NCI-H526 (cell line): ENCODE data around the gene SHISA5.
"Not testable (repeated sequence)": the region's sequence is repeated elsewhere in the genome, so short reads cannot be mapped to it uniquely, and the experiment has no call there.

Experiments used
- DNase-seq, 2 experiments: peaks; one replicate each; lab custom pipeline; 2025; lab: John Stamatoyannopoulos, UW

SHISA5 gene

DNA sequence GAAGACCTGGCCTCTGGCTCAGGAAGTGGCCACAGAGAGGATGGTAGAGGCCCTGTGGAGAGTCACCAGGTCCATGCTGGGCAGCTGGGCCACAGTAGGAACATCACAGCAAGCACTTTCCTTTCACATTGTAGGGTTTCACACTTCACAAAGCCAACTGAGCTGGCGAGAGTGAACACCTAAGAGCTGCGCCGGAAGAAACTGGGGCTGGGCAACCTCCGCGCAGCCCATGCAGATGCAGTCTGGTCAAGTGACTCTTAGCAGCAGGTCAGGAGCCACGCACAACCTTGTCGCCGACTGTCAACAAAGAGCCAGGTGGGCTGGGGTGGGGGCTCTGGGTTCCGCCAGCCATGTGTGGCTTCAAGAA is 15.3 kb upstream of the SHISA5 start:
- no peak for DNase-seq

GRCh38 chr3:48518638-48519276 is 14.8 kb upstream of the SHISA5 start:
- DNase-seq = no peak

DNA sequence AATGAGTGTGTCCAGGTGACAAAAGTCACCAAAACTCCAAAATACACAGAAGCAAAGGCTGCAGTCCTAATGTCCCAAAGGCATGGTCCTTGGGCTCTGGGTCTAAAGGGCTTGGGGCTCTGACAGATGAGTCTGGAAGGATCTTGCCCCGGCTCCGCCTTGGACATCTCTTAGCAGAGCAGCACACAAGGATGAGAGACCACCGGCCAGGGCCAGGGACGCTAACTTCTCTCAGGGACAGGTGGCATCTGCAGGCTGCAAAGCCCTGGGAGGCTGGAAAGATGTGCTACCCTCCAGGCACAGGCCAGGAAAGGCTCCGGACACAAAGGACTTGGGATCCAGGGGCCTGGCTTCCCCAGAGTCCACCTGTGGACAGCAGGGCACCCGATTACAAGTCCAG is 14.1 kb upstream of the SHISA5 start:
- no peak for DNase-seq

DNA sequence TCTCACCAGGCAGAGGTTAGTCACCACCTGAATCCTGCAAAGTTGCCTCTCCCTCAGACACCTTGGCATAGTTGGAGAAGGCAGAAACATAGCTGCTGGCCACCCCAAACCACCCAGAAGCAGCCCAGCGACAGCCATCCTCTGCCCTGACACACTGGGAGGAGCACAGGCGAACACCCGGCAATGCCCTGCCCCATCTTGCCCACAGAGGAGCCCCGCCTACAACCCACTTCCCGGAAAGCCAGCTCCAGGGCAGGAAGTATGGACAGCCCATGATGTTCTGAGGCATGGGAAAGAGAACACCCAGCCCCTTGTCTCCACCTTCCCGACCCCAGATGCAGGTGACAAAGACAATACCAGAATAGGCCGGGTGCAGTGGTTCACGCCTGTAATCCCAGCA is 12.6 kb upstream of the SHISA5 start:
- DNase-seq = no peak

DNA sequence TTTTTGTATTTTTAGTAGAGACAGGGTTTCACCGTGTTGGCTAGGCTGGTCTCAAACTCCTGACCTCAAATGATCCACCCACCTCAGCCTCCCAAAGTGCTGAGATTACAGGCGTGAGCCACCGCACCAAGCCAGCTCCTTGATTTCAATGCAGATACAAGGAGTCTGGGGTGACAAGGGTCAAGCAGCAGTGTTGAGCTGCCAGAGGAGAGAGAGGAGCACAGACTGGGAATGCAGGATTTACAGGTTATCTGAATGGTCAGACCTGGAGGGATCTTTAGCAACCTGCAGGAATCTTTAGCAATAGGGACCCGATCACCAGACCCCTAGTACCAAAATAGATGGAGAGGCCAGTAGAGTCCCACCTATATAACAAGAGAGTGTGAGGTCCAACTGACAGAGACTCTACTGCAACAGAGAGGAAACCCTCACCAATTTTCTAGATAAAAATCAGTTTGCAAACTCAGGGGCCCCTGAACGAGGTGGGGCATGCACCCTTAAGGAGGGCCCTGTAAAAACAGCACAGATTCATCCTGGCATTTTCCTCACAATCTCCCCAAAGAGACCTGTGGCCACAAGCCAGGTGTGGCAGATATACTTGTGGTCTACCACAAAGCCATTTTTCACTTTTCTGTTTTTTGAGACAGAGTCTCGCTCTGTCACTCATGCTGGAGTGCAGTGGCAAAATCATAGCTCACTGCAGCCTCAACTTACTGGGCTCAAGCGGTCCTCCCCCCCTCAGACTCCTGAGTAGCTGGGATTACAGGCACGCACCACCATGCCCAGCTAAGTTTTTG is 10.7 kb upstream of the SHISA5 start:
- no peak for DNase-seq

- DNase-seq = no peak
These were observed 7.6 kb upstream of the SHISA5 start for GRCh38 chr3:48511551-48511950.

- DNase-seq = peak; percentile 26 to 59
These were observed 3.5 kb upstream of the SHISA5 start for GRCh38 chr3:48507256-48508061.

- DNase-seq = no peak
These were observed 2.1 kb upstream of the SHISA5 start for GRCh38 chr3:48505968-48506504.

DNA sequence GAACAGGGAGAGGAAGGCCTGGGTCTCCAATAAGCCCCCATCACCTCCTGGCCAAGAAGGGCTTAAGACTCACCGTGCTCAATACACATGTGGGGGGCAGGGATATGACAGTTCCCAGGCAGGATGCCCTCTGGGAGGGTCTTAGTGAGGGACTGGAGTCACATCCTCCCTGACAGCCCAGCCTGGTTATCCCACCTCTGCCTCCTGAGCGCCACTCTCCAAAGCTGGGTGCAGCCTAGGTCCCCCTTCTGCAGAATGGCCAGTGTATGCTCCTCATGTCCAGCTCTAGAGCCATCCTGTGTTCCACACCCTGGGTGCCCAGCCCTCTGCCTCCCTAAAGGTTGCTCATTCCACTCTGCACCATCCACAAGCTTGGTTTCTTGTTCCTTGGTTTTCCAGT is 1.2 kb upstream of the SHISA5 start:
- no peak for DNase-seq

DNA sequence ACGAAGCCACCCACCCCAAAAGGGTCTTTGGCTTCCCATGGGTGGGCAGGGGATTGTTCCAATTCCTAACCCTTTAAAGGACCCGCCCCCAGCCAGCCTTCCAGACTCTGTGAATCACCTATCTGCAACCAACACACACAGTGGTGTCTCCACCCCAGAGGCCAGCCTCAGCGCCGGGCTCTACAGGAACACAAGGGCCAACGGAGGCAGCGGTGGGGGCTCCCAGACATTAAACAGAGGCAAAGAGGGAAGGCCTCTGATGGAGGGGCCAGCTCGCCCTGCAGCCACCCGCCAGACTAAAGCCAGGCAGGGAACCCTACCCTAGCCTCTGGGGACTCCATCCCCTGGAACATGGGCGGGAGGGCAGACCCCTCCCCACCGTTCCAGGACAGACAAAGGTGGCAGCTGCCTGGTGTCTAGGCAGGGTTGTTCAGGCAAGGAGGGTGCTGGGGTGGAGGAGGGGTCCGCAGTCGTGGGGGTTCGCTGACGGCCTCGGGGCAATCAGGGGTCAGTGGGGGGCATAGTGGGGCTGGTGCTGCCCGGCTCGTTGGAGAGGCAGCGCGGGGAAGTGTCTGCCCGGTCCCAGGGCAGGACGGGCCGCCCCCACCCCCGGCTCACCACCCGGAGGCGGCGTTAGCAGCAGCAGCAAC is 448 bp downstream of the SHISA5 start:
- DNase-seq = peak in 1 of 2 experiments; percentile 32

DNA sequence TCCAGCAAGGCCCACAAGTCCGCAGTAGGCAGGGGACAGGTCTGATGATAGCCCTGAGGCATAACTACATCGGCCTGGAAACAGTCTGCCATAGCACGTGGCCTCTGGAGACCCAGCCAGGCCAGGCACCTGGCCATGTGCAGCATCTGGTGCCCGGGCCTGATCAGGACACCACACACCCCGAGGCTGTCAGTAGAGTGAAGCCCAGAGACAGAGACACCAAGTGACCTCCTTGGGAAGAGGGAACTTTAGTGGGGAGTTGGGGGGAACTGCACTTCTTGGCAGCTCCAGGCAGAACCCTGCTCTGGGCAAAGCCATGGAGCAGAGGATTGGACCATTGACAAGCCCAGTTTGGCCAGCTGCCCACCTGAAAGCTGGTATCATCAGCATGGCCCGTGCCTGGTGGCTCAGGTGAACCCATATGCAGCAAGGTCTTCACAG is 1.2 kb downstream of the SHISA5 start:
- no peak for DNase-seq

GRCh38 chr3:48502121-48502520 is 1.9 kb downstream of the SHISA5 start:
- no peak for DNase-seq

GRCh38 chr3:48501196-48501595 is 2.8 kb downstream of the SHISA5 start:
- DNase-seq = no peak

GRCh38 chr3:48500656-48501055 is 3.3 kb downstream of the SHISA5 start:
- no peak for DNase-seq

DNA sequence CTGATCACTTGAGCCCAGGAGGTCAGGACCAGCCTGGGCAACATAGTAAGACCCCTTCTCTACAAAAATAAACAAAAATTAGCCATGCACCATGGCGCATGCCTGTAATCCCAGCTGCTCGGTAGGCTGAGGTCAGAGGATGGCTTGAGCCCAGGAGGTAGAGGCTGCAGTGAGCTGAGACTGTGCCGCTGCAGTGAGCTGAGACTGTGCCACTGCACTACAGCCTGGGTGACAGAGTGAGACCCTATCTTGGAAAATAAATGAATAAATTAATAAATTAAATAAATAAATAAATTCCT is 10.8 kb downstream of the SHISA5 start:
- DNase-seq = no peak

DNA sequence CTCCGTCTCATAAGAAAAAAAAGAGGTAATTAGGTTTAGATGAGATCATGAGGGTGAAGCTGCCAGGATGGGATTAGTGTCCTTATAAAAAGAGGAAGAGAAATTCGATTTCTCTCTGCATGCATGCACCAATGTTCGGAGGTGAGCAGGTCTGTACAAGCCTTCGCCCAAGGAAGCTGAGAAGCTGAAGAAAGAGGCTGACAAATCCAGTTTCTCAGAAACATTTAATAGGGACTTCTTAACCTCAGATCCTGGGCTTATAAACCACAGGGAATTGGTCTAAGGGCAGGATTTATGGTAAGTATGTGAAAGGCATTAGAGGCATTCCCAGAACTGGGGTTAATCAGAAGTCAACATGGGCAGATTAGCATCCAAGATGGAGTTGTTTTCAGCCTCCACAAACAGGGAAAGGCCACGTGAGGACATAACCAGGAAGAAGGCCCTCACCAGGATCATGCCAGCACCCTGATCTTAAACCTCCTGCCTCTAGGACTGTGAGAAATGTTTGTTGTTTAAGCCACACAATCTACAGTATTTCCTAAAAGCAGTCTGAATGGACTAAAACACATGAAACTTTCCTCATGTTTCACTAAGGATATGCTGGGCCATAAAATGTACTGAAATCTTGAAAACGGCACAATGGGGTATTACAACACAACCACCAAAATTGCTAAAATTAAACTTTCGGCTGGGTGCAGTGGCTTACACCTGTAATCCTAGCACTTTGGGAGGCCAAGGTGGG is 11.3 kb downstream of the SHISA5 start:
- no peak for DNase-seq

DNA sequence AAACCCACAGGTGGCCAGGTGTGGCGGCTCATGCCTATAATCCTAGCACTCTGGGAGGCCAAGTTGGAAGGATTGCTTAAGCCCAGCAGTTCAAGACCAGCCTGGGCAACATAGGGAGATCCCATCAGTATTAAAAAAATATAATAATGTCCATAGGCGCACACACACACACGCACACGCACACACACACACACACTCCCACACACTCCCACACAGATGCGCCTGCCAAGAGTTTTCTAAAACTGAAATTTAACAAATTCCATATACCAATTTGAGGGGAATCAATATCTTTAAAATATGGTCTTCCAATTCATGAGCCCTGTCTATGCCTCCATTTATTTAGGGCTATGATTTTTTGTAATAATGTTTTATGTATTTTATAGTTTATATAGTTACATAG is 17.0 kb downstream of the SHISA5 start:
- no peak for DNase-seq

- DNase-seq = not testable (repeated sequence)
These were observed 21.2 kb downstream of the SHISA5 start for GRCh38 chr3:48482822-48483221.

GRCh38 chr3:48480891-48481290 is 23.1 kb downstream of the SHISA5 start:
- DNase-seq = not testable (repeated sequence)

DNA sequence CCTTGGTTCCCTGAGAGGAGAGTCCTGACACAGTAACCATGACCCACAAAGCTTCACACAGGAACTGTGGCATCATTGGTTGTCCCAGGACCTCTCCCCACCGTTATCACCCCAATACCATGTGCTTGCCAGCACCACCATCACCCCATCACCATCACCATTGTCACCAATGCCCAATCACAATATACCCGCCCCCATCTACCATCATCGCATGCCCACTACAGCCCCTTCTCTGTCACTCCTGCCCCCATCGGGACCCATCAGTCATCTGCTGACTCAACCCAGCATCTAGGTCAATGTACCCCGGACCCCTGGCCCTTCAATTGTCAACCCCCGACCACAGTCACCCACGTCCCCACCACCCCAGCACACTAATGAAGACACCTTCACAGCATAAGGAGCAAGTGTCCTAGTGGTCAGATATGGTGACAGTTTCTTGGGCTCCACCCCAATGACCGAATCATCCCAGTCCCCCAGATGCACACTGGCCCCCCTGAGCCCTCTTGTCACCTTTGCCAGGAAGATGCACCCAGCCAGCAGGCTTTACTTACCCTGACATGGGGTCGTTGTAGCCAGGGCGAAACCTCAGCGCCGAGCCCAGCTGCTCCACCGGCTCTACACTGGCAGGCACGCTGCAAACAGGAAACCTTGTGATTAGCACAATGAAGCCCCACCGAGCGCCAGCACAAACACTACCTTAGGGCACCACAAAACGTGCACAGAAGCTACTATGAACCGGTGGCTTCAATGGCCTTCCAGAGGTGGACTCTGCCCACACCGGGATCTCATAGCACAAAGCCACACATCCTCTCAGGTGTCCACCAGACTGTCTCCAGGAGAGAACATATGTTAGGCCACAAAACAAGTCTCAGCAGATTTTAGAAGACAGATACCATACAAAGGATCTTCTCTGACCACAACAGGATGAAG is 25.1 kb downstream of the SHISA5 start:
- DNase-seq = no peak
